Endothelial cell of umbilical vein (primary cell): Measurements from ENCODE around the gene LRRN1. TPM values are rescaled to one million over a fixed set of nuclear protein-coding genes. Genes with fewer than 3 reads are reported as not detected.

Experiments used
- Bru-seq: library from RNA; stranded (reverse); fragments of 400-500 nt; gene quantifications from one replicate; lab custom pipeline; 2021; lab: Mats Ljungman, UMichigan
- BruChase-seq, 2 experiments: library from RNA; stranded (reverse); fragments of 400-500 nt; gene quantifications; one replicate each; lab custom pipeline; 2021; lab: Mats Ljungman, UMichigan
- BruUV-seq: library from RNA; stranded (reverse); fragments of 400-500 nt; replicated peaks from 2 replicates; lab custom pipeline; 2021; lab: Mats Ljungman, UMichigan
- CTCF ChIA-PET: fragments of 300-600, 350-600 bp; sonication (Branson Sonifier 250); formaldehyde crosslinking; loops from one replicate; lab custom pipeline; 2021; ENCODE audit warnings: antibody characterized with exemption, inconsistent platforms; lab: Charles Lee
- POLR2A ChIA-PET: fragments of 300-600, 350-600 bp; sonication (Branson Sonifier 250); formaldehyde crosslinking; loops from one replicate; lab custom pipeline; 2021; ENCODE audit warnings: antibody characterized with exemption, inconsistent platforms; lab: Charles Lee
- DNase-seq: peaks from one replicate; pipeline ENCODE4 v3.0.0-alpha.2; 2011; ENCODE audit warnings: low read depth, low spot score
- FAIRE-seq: peaks from 2 replicates; lab custom pipeline; 2011; peaks lifted over from hg19 to GRCh38; lab: Jason Lieb, UNC
- H2AFZ ChIP-seq: 2 replicates; pipeline ENCODE4 v1.6.0; 2012; ENCODE audit warnings: low read depth, low read length, control low read depth, inconsistent platforms
- H3K27ac ChIP-seq: 2 replicates; pipeline ENCODE4 v1.5.1; 2011; ENCODE audit warnings: low read depth, mild to moderate bottlenecking, control low read depth, low read length, moderate library complexity; ENCODE audit not compliant: insufficient read depth
- H3K27me3 ChIP-seq, 2 experiments: 2 replicates each; pipeline versions ENCODE4 v1.6.0 to v1.6.1; 2011; ENCODE audit warnings: low read length in 2 of 2, mixed read lengths in 1 of 2; ENCODE audit not compliant: control insufficient read depth in 2 of 2, insufficient read depth in 2 of 2
- H3K36me3 ChIP-seq, 2 experiments: 2 replicates in 1 of 2; 3 replicates in 1 of 2; pipeline ENCODE4 v1.5.1; 2011; ENCODE audit warnings: low read length in 2 of 2, mild to moderate bottlenecking in 1 of 2, moderate library complexity in 1 of 2; ENCODE audit not compliant: control insufficient read depth in 2 of 2, insufficient read depth in 2 of 2; ENCODE audit errors: extremely low read depth in 1 of 2
- H3K4me1 ChIP-seq: 3 replicates; pipeline ENCODE4 v1.5.1; 2011; ENCODE audit warnings: mild to moderate bottlenecking, low read length; ENCODE audit not compliant: control insufficient read depth, insufficient read depth; ENCODE audit errors: extremely low read depth
- H3K4me2 ChIP-seq: 2 replicates; pipeline ENCODE4 v1.6.1; 2011; ENCODE audit warnings: low read length, control low read depth, mixed read lengths; ENCODE audit not compliant: insufficient read depth
- H3K4me3 ChIP-seq, 3 experiments: fragments of 200-600 bp in 1 of 3; sonication (generic), shearing (Covaris generic) in 1 of 3; replicated peaks in 1 of 3; 2 replicates each; pipeline ENCODE4 v1.5.1; 2011 to 2016; ENCODE audit warnings: control low read depth in 3 of 3, low read length in 3 of 3, mild to moderate bottlenecking in 2 of 3, inconsistent platforms in 1 of 3, low read depth in 1 of 3, moderate library complexity in 1 of 3; ENCODE audit not compliant: insufficient read depth in 1 of 3
- H3K79me2 ChIP-seq: 2 replicates; pipeline ENCODE4 v1.6.0; 2012; ENCODE audit warnings: low read length, inconsistent platforms; ENCODE audit not compliant: control insufficient read depth, insufficient read depth
- H3K9ac ChIP-seq: replicated peaks from 2 replicates; pipeline ENCODE3; 2011; ENCODE audit warnings: low read length, control low read depth; ENCODE audit not compliant: insufficient read depth; ENCODE audit errors: extremely low read depth
- H3K9me1 ChIP-seq: replicated peaks from 3 replicates; pipeline ENCODE4 v1.6.0; 2011; ENCODE audit warnings: mild to moderate bottlenecking, low read length; ENCODE audit not compliant: control insufficient read depth, insufficient read depth; ENCODE audit errors: extremely low read depth
- H3K9me3 ChIP-seq: replicated peaks from 2 replicates; pipeline ENCODE4 v1.5.1; 2012; ENCODE audit warnings: low read length, inconsistent platforms; ENCODE audit not compliant: control insufficient read depth, insufficient read depth
- H4K20me1 ChIP-seq: replicated peaks from 2 replicates; pipeline ENCODE3; 2011; ENCODE audit warnings: mild to moderate bottlenecking, low read length; ENCODE audit not compliant: control insufficient read depth, insufficient read depth; ENCODE audit errors: extremely low read depth
- CTCF ChIP-seq, 2 donors: IDR thresholded peaks; 1 replicate in 1 of 2; 2 replicates in 1 of 2; pipeline ENCODE4 v1.5.1; 2011; ENCODE audit warnings: low read length in 2 of 2, mild to moderate bottlenecking in 2 of 2, moderate library complexity in 2 of 2, control low read depth in 1 of 2, inconsistent platforms in 1 of 2, low read depth in 1 of 2; ENCODE audit not compliant: insufficient read depth in 1 of 2; ENCODE audit errors: extremely low read depth in 1 of 2
- EZH2 ChIP-seq: IDR thresholded peaks from 2 replicates; pipeline ENCODE4 v1.6.1; 2012; ENCODE audit warnings: borderline replicate concordance, low read depth, mild to moderate bottlenecking, moderate library complexity, low read length, inconsistent platforms; ENCODE audit not compliant: severe bottlenecking
- FOS ChIP-seq: IDR thresholded peaks from 2 replicates; pipeline ENCODE4 v1.6.1; 2011; ENCODE audit warnings: mild to moderate bottlenecking, low read length, moderate library complexity, borderline replicate concordance; ENCODE audit not compliant: insufficient read depth
- GATA2 ChIP-seq: IDR thresholded peaks from 2 replicates; pipeline ENCODE4 v1.7.0; 2011; ENCODE audit warnings: low read depth, mild to moderate bottlenecking, moderate library complexity, mixed read lengths, low read length; ENCODE audit not compliant: insufficient read length, insufficient read depth
- JUN ChIP-seq: IDR thresholded peaks from 2 replicates; pipeline ENCODE4 v1.6.1; 2011; ENCODE audit warnings: borderline replicate concordance, low read depth; ENCODE audit not compliant: insufficient read length, insufficient read depth
- MAX ChIP-seq: IDR thresholded peaks from 2 replicates; pipeline ENCODE4 v1.6.1; 2011; ENCODE audit not compliant: insufficient read depth, insufficient read length
- MYC ChIP-seq: IDR thresholded peaks from one replicate; pipeline ENCODE4 v1.6.1; 2011; ENCODE audit warnings: mild to moderate bottlenecking, low read depth, low read length
- POLR2A ChIP-seq: IDR thresholded peaks from 2 replicates; pipeline ENCODE4 v1.6.1; 2012; ENCODE audit warnings: low read depth, mild to moderate bottlenecking, control low read depth, low read length
- POLR2AphosphoS5 ChIP-seq: IDR thresholded peaks from 2 replicates; pipeline ENCODE4 v1.6.1; 2012; ENCODE audit warnings: low read depth, mild to moderate bottlenecking, control low read depth, low read length, moderate library complexity; ENCODE audit not compliant: insufficient read depth
- dilution Hi-C: fragments of 300-500 bp; cut with MboI; formaldehyde crosslinking; loops from one replicate; pipeline ENCODE4 v1.15.0; 2019; ENCODE audit warnings: low sequenced_read_pairs; ENCODE audit not compliant: extremely low pct_ligation_motif_present
- intact Hi-C: fragments of 100-400 bp; cut with micrococcal nuclease; formaldehyde crosslinking; loops from one replicate; pipeline ENCODE4 v1.10.0; 2022
- long read RNA-seq: library from polyadenylated mRNA; stranded (forward); transcript quantifications from one replicate; pipeline ENCODE4 v2.0.0, GENCODE V29; 2021
- polyA minus RNA-seq, 3 experiments: library from RNA; depleted of rRNA, polyadenylated mRNA; stranded (reverse); fragments of >200 nt; gene quantifications; 1 replicate in 1 of 3; 2 replicates in 2 of 3; pipeline ENCODE4 v1.2.3, GENCODE V29; 2011
- polyA plus RNA-seq, 4 experiments: library from polyadenylated mRNA; depleted of rRNA in 3 of 4; stranded (reverse) in 3 of 4; unstranded in 1 of 4; fragments of >200 nt; gene quantifications; 2 replicates each; pipeline versions ENCODE4 v1.2.1 to v1.2.3, GENCODE V29; 2011 to 2012; ENCODE audit warnings: missing spikeins in 1 of 4
- total RNA-seq: library from RNA; stranded (reverse); gene quantifications from 2 replicates; pipeline ENCODE4 v1.2.3, GENCODE V29; 2021

The LRRN1 gene
- total RNA-seq, result not detected in 2 replicates
- polyA plus RNA-seq, result 0.04 TPM in 1 of 2 replicates, not detected in the other
- polyA plus RNA-seq (2011; cell fraction: cytosol; rRNA removed), result not detected in 2 replicates
- polyA plus RNA-seq (2011; cell fraction: nucleus; rRNA removed), result not detected in 2 replicates
- not detected in 2 replicates for polyA plus RNA-seq (2012)
- not detected in 2 replicates for polyA minus RNA-seq
- not detected for polyA minus RNA-seq (2011; cell fraction: cytosol; rRNA and poly(A)+ RNA removed)
- polyA minus RNA-seq (2011; cell fraction: nucleus; rRNA and poly(A)+ RNA removed), result not detected in 2 replicates
- not detected for Bru-seq, nascent RNA
- not detected for BruChase-seq, experiment 1, labeled RNA remaining after a 6-hour chase
- not detected for BruChase-seq, experiment 2, labeled RNA remaining after a 2-hour chase
- long read RNA-seq, partial matches to known transcripts, result 0 of 1 reads
- long read RNA-seq, other reads (novel, unspliced or antisense), result 1 of 1 reads

- intact Hi-C loops (no loop called here), dilution Hi-C loops (no loop called here)
- no peaks in the 10 kb centered on the region for H3K79me2 ChIP-seq
- no peak within 1 kb of the TSS for H3K4me2 ChIP-seq
- H4K20me1 ChIP-seq, result no peaks in the 10 kb centered on the region
- ChIA-PET POLR2A (no interaction called here), CTCF (no interaction called here)
- no peaks in the 10 kb centered on the region for H3K9me1 ChIP-seq
- no peak within 1 kb of the TSS for H2AFZ ChIP-seq
- TF ChIP-seq POLR2A (no peak), EZH2 (no peak), GATA2 (no peak), FOS (no peak), JUN (no peak), POLR2AphosphoS5 (no peak), MYC (no peak), CTCF (IDR thresholded peaks at IDR 0.05; ENCODE audit: extremely low read depth in 1 of 2, insufficient read depth in 1 of 2, low read depth in 1 of 2, low read length in 2 of 2) (no peak), MAX (no peak)
- H3K27me3 ChIP-seq, result peaks cover 15 to 30% of the 10 kb centered on the region in 2 experiments
- no peak within 1 kb of the TSS for H3K27ac ChIP-seq
- no TSS peak for BruUV-seq
- H3K9ac ChIP-seq, result no peak within 1 kb of the TSS
- H3K4me3 ChIP-seq, result no peak within 1 kb of the TSS
- DNase-seq, result no peak
- H3K9me3 ChIP-seq, result no peaks in the 10 kb centered on the region
- H3K36me3 ChIP-seq, result no peaks in the 10 kb centered on the region
- H3K4me1 ChIP-seq, result no peaks in the 10 kb centered on the region
- no peak for FAIRE-seq
These were observed at the start of gene LRRN1 for GRCh38 chr3:3799173-3800079. TSS of gene LRRN1 (plus strand) at chr3:3799431. CDS start at chr3:3844642, 45,211 bp downstream.
